Thyroid gland (tissue), 4 donors: ENCODE data around the gene KLK14. TPM values are rescaled to one million over a fixed set of nuclear protein-coding genes. Genes with fewer than 3 reads are reported as not detected.

Experiments used
- DNase-seq, 2 donors: peaks; one replicate each; pipeline ENCODE4 v3.0.0-alpha.2; 2019
- H3K27ac ChIP-seq, 3 donors: fragments of 200-600 bp; sonication (generic); 1 replicate in 2 of 3; 2 replicates in 1 of 3; pipeline ENCODE4 v1.5.1; 2016 to 2019; ENCODE audit warnings: mild to moderate bottlenecking in 1 of 3, moderate library complexity in 1 of 3
- H3K27me3 ChIP-seq: fragments of 200-600 bp; sonication (generic); one replicate; pipeline ENCODE4 v1.5.1; 2019
- H3K36me3 ChIP-seq, 2 donors: fragments of 200-600 bp; sonication (generic); one replicate each; pipeline ENCODE4 v1.5.1; 2016 to 2019
- H3K4me1 ChIP-seq, 2 donors: fragments of 200-600 bp; sonication (generic); one replicate each; pipeline ENCODE4 v1.5.1; 2017 to 2019
- H3K4me3 ChIP-seq, 3 donors: fragments of 200-600 bp; sonication (generic); replicated peaks in 1 of 3; 1 replicate in 2 of 3; 2 replicates in 1 of 3; pipeline ENCODE4 v1.5.1; 2016; ENCODE audit warnings: mild to moderate bottlenecking in 1 of 3
- H3K9me3 ChIP-seq: fragments of 200-600 bp; sonication (generic); one replicate; pipeline ENCODE4 v1.5.1; 2017
- CTCF ChIP-seq, 6 experiments: fragments of 200-600 bp in 3 of 6; fragments of 450-650 bp in 3 of 6; sonication (generic) in 3 of 6; IDR thresholded peaks; one replicate each; pipeline ENCODE4 v1.5.1; 2016 to 2019; ENCODE audit warnings: antibody characterized with exemption in 6 of 6, mild to moderate bottlenecking in 2 of 6, inconsistent platforms in 1 of 6, moderate library complexity in 1 of 6
- POLR2A ChIP-seq, 2 donors: fragments of 450-650 bp; IDR thresholded peaks; one replicate each; pipeline ENCODE4 v1.6.1; 2017; ENCODE audit warnings: antibody characterized with exemption in 2 of 2, mild to moderate bottlenecking in 2 of 2, moderate library complexity in 1 of 2
- WGBS, 2 donors: methylation state at CpG; one replicate each; pipeline ENCODE4 v1.1.5; 2017; 5-methylcytosine and 5-hydroxymethylcytosine counted together
- intact Hi-C: fragments of 100-400 bp; cut with DNase I; formaldehyde crosslinking; loops from one replicate; pipeline ENCODE4 v1.15.1; 2023
- total RNA-seq, 4 donors: library from RNA; depleted of rRNA; stranded (reverse); fragments of >200 nt; gene quantifications; one replicate each; pipeline ENCODE4 v1.2.3, GENCODE V29; 2016

The KLK14 gene
- total RNA-seq, 4 donors from 2014 or later, result not detected

- Histone ChIP-seq H3K27me3 (no peaks in the 10 kb centered on the region), H3K4me3 (no peak overlapping the region), H3K27ac (no peak overlapping the region), H3K9me3 (no peaks in the 10 kb centered on the region), H3K36me3 (no peaks in the 10 kb centered on the region), H3K4me1 (peaks cover 0 to 7% of the 10 kb centered on the region in 2 donors)
- TF ChIP-seq CTCF (IDR thresholded peaks at IDR 0.05) (no peak), POLR2A (IDR thresholded peaks at IDR 0.05) (no peak)
- intact Hi-C loops, result no loop called here
- DNase-seq, result no peak
- 65 to 69% methylated on average over 3 to 6 of the region's 6 CpGs for WGBS, 2 donors
Observed at GRCh38 chr19:51127032-51127431, 44.3 kb upstream of the KLK14 start.

GRCh38 chr19:51125421-51126075 lies 42.9 kb upstream of the KLK14 start:
- TF ChIP-seq POLR2A (IDR thresholded peaks at IDR 0.05) (no peak), CTCF (IDR thresholded peaks at IDR 0.05) (no peak)
- H3K4me1 ChIP-seq, result peaks cover 0 to 7% of the 10 kb centered on the region in 2 donors
- intact Hi-C loops, result no loop called here
- H3K27me3 ChIP-seq, result no peaks in the 10 kb centered on the region
- H3K4me3 ChIP-seq, result no peak overlapping the region
- no peaks in the 10 kb centered on the region for H3K36me3 ChIP-seq
- DNase-seq, result no peak
- no peak overlapping the region for H3K27ac ChIP-seq
- no peaks in the 10 kb centered on the region for H3K9me3 ChIP-seq
- 83 to 91% methylated on average over 11 to 16 of the region's 16 CpGs for WGBS, 2 donors

- no peak for TF ChIP-seq CTCF (IDR thresholded peaks at IDR 0.05)
- TF ChIP-seq POLR2A (IDR thresholded peaks at IDR 0.05), result no peak
- intact Hi-C loops, result no loop called here
- no peaks in the 10 kb centered on the region for H3K9me3 ChIP-seq
- no peaks in the 10 kb centered on the region for H3K27me3 ChIP-seq
- H3K27ac ChIP-seq, result no peak within 1 kb of the TSS
- peak in 1 of 2 donors; percentile 20 for DNase-seq
- peaks cover 0 to 7% of the 10 kb centered on the region in 2 donors for H3K4me1 ChIP-seq
- WGBS, 2 donors, result 65 to 66% methylated on average over 10 to 13 of the region's 14 CpGs
- no peaks in the 10 kb centered on the region for H3K36me3 ChIP-seq
- H3K4me3 ChIP-seq, result no peak within 1 kb of the TSS
Observed at GRCh38 chr19:51124729-51125128, 42.0 kb upstream of the KLK14 start, which contains the start of gene SIGLEC9. Gene SIGLEC9 (plus strand): TSS chr19:51124906. CDS start chr19:51124975, 69 bp downstream.

- Histone ChIP-seq H3K27me3 (no peaks in the 10 kb centered on the region), H3K4me3 (no peak overlapping the region), H3K4me1 (peaks cover 0 to 7% of the 10 kb centered on the region in 2 donors), H3K27ac (no peak overlapping the region), H3K36me3 (no peaks in the 10 kb centered on the region), H3K9me3 (no peaks in the 10 kb centered on the region)
- WGBS, 2 donors, result 82 to 85% methylated on average over 6 to 8 of the region's 9 CpGs
- DNase-seq, result no peak
- TF ChIP-seq CTCF (IDR thresholded peaks at IDR 0.05), result no peak
- no peak for TF ChIP-seq POLR2A (IDR thresholded peaks at IDR 0.05)
- intact Hi-C loops, result no loop called here
Observed at GRCh38 chr19:51124216-51124615, 41.5 kb upstream of the KLK14 start.

GRCh38 chr19:51123802-51124201 lies 41.1 kb upstream of the KLK14 start:
- Histone ChIP-seq H3K27me3 (no peaks in the 10 kb centered on the region), H3K36me3 (no peaks in the 10 kb centered on the region), H3K4me1 (peaks cover 0 to 6% of the 10 kb centered on the region in 2 donors), H3K9me3 (no peaks in the 10 kb centered on the region), H3K27ac (no peak overlapping the region), H3K4me3 (no peak overlapping the region)
- intact Hi-C loops, result no loop called here
- no peak for TF ChIP-seq POLR2A (IDR thresholded peaks at IDR 0.05)
- TF ChIP-seq CTCF (IDR thresholded peaks at IDR 0.05), result no peak
- no peak for DNase-seq
- WGBS, 2 donors, result 72 to 84% methylated on average over 9 of the region's 9 CpGs
